Ovary (tissue), 9 donors: Measurements from ENCODE around the gene FARS2. TPM values are rescaled to one million over a fixed set of nuclear protein-coding genes. Genes with fewer than 3 reads are reported as not detected.
A peak's percentile ranks its signal among the peaks of the same experiment; 100 is the strongest.

Experiments used
- DNase-seq, 5 donors: peaks; one replicate each; pipeline ENCODE4 v3.0.0-alpha.2; 2019 to 2020
- H3K27ac ChIP-seq, 2 donors: fragments of 200-600 bp; one replicate each; pipeline versions ENCODE4 v1.5.1 to v1.8.0; 2019 to 2022
- H3K27me3 ChIP-seq: fragments of 200-600 bp; one replicate; pipeline ENCODE4 v1.8.0; 2022
- H3K36me3 ChIP-seq: fragments of 200-600 bp; sonication (generic); one replicate; pipeline ENCODE4 v1.5.1; 2019
- H3K4me1 ChIP-seq: one replicate; pipeline ENCODE4 v1.8.1; 2013; ENCODE audit warnings: mild to moderate bottlenecking, moderate library complexity; ENCODE audit not compliant: insufficient read depth
- H3K4me3 ChIP-seq: fragments of 200-600 bp; sonication (generic); one replicate; pipeline ENCODE4 v1.5.1; 2017
- H3K9me3 ChIP-seq, 2 donors: fragments of 200-600 bp in 1 of 2; sonication (generic) in 1 of 2; one replicate each; pipeline versions ENCODE4 v1.5.1 to v1.8.1; 2013 to 2019; ENCODE audit warnings: mild to moderate bottlenecking in 1 of 2, moderate library complexity in 1 of 2
- EP300 ChIP-seq: sonication (generic); formaldehyde crosslinking; IDR thresholded peaks from one replicate; pipeline ENCODE4 v1.6.1; 2017; ENCODE audit warnings: antibody characterized with exemption
- POLR2A ChIP-seq: fragments of 450-650 bp; IDR thresholded peaks from one replicate; pipeline ENCODE4 v1.6.1; 2017; ENCODE audit warnings: antibody characterized with exemption, mild to moderate bottlenecking, moderate library complexity
- WGBS, 3 donors: extraction: QIAGEN DNeasy Blood & Tissue Kit in 1 of 3; methylation state at CpG; one replicate each; pipeline versions ENCODE4 v1.1.5 to v1.1.7; 2013 to 2017; 5-methylcytosine and 5-hydroxymethylcytosine counted together
- intact Hi-C, 4 donors: fragments of 100-400 bp; cut with DNase I; formaldehyde crosslinking; loops; one replicate each; pipeline versions ENCODE4 v1.11.0 to v1.15.1; 2022 to 2023
- polyA plus RNA-seq, 2 donors: library from polyadenylated mRNA; stranded (reverse); fragments of 200-250 nt in 1 of 2; fragments of 350-450 nt in 1 of 2; fragmentation: Illumina TruSeq in 1 of 2; extraction: RNeasy Lipid Tissue Mini Kit (QIAGEN cat#74804) in 1 of 2; gene quantifications; one replicate each; pipeline ENCODE4 v1.2.3, GENCODE V29; 2013 to 2014
- total RNA-seq, 7 donors: library from RNA; depleted of rRNA in 2 of 7; stranded (reverse); fragments of >200 nt in 2 of 7; fragmentation: NEBNext Ultra II Directional in 3 of 7; extraction: Animal tissue kit (Norgen Biotek cat#: 25700) in 3 of 7; gene quantifications; one replicate each; pipeline versions ENCODE4 v1.1.0 to v1.2.4, GENCODE V29; 2016 to 2023
- TF ChIP-seq, protein P1 (sequence below), 3 donors: fragments of 450-650 bp in 2 of 3; fragments of 200-600 bp in 1 of 3; IDR thresholded peaks; one replicate each; pipeline versions ENCODE4 v1.5.1 to v1.8.0; 2016 to 2022; ENCODE audit warnings: antibody characterized with exemption in 3 of 3, mild to moderate bottlenecking in 1 of 3
- donor health status: DM: no; HTN: no; CAD: no; lungs with moderate emphysema.
- donor health status: DM: no; HTN: no; CAD: no.
- donor health status: Bipolar disorder and iron deficiency.
- donor health status: DM: yes; HTN: yes; CAD: no.
- donor health status: DM: no; HTN: no; CAD: no.
- donor health status: DM: yes; HTN: yes; CAD: no.

FARS2 gene
- total and polyA plus RNA-seq, 9 donors, result 9.2 to 17.5 (median 11.0) TPM

DNA sequence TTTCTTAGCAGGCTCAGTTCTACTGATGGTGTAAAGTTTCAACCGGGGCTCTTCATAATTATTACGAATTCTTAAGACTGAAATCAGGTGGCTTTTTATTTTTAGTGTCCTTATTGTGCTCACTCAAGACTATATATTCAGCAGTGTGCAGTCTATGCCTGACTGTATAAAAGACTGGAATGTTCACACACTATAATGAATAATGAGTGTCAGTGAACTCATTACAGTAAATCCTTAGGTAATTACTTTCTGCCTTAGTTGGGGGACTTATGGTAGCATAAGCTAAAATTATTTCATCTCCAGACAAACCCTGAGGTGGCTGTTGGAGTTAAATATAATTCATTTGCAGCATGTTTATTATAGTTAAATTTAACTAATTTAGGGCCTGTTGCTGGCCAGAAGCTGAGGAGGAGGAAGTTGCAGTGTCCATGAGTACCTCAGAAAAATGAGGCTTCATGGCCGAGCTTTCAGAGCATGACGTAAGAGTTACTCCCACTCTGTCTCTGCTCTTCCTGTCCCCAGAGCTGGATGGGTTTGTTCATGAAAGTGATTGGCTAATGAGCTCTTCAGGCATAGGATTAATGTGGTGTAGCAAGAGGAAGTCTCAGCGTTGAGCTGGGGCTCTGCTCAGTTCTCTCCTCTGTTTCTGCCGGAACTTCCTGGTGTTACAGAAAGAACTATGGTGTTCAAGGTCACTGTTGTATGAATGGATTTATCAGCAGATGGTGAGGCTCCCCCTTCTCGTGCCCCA is 409.7 kb downstream of the FARS2 start:
- Histone ChIP-seq H3K4me1 (peaks cover 2% of the 10 kb centered on the region), H3K36me3 (no peaks in the 10 kb centered on the region), H3K4me3 (no peak overlapping the region), H3K27ac (no peak overlapping the region), H3K27me3 (no peaks in the 10 kb centered on the region), H3K9me3 (no peaks in the 10 kb centered on the region)
- intact Hi-C loops, result no loop called here
- TF ChIP-seq, protein P1, sequence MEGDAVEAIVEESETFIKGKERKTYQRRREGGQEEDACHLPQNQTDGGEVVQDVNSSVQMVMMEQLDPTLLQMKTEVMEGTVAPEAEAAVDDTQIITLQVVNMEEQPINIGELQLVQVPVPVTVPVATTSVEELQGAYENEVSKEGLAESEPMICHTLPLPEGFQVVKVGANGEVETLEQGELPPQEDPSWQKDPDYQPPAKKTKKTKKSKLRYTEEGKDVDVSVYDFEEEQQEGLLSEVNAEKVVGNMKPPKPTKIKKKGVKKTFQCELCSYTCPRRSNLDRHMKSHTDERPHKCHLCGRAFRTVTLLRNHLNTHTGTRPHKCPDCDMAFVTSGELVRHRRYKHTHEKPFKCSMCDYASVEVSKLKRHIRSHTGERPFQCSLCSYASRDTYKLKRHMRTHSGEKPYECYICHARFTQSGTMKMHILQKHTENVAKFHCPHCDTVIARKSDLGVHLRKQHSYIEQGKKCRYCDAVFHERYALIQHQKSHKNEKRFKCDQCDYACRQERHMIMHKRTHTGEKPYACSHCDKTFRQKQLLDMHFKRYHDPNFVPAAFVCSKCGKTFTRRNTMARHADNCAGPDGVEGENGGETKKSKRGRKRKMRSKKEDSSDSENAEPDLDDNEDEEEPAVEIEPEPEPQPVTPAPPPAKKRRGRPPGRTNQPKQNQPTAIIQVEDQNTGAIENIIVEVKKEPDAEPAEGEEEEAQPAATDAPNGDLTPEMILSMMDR (IDR thresholded peaks at IDR 0.05), result no peak
- TF ChIP-seq POLR2A, result no peak
- TF ChIP-seq EP300, result no peak
- no peak for DNase-seq
- 36 to 51% (median 45%) methylated on average over 7 of the region's 7 CpGs for WGBS, 3 donors

DNA sequence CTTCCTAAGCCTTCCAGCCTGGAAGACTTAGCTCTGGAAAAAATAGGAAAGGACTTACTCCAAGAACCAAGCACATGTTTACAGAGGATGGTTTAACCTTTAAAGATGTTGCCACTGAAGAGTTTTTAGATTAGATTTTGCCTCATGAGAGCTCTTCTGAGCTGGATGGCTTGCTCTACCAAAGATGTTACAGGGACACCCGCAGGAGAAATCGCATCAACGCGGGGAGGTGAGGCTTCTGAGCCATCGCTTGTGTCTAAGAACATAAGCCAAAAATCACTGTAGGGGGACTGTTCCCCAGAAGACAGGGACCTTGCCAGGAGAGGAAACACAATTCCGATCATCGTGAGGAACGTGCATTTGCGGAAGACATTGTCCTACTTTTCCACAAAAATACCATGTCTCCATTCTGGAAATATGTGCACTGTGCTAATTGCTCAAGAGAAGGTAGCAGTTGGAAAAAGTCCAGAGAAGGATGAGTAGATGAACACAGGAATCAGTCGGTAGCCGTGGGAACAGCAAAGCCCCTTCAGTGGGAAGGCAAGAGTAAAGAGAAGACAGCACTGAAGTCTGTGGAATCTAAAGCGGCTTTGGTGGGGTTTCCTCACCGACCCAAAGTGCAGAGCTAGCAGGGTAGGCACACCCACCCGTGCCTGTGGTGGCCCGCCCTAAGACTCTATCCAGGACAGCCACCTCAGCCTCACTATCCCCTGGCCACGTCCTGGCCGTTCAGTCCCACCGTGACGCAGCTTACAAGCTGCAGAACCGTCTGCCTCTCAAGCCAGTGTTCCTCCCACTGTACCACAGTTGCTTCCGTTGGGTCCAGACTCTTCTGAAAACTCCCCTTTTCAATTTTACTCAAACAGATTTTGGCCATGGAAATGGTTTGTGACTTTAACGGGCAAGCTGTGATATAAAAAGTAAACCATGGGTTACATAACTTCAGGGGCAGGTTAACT is 410.6 kb downstream of the FARS2 start:
- H3K27ac ChIP-seq, result no peak overlapping the region
- H3K9me3 ChIP-seq, result no peaks in the 10 kb centered on the region
- intact Hi-C loops, result no loop called here
- TF ChIP-seq POLR2A, result no peak
- TF ChIP-seq EP300, result no peak
- TF ChIP-seq, protein P1 (IDR thresholded peaks at IDR 0.05), result no peak
- peaks cover 2% of the 10 kb centered on the region for H3K4me1 ChIP-seq
- H3K4me3 ChIP-seq, result no peak overlapping the region
- DNase-seq, result no peak
- H3K27me3 ChIP-seq, result no peaks in the 10 kb centered on the region
- H3K36me3 ChIP-seq, result no peaks in the 10 kb centered on the region
- WGBS, 3 donors, result 83 to 90% (median 88%) methylated on average over 22 of the region's 22 CpGs

DNA sequence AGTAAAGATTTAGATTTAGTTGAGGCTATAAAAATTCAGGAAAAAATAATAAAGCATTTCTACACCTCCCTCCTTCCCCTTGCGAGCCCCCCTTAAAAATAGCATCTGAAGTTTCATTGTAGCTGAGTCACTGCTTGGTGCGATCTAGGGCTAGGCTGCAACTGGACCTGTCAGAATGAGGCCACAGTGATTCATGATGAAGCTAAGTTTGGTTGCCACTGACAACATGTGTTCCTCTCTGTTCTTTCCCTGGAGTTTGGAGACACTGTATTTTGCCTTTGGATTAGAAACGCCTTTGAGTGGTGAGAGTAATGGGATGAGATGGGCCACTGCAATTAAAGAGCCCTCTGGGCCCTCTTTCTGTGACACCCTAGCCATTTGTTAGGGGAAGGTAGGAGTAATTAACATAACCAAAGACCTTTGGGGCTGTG is 411.3 kb downstream of the FARS2 start:
- Histone ChIP-seq H3K4me3 (no peak overlapping the region), H3K9me3 (no peaks in the 10 kb centered on the region), H3K27ac (no peak overlapping the region), H3K4me1 (peaks cover 2% of the 10 kb centered on the region), H3K27me3 (no peaks in the 10 kb centered on the region), H3K36me3 (no peaks in the 10 kb centered on the region)
- peak in 1 of 5 donors; percentile 29 for DNase-seq
- 33 to 86% (median 66%) methylated on average over 3 of the region's 3 CpGs for WGBS, 3 donors
- intact Hi-C loops, result no loop called here
- TF ChIP-seq EP300 (no peak), POLR2A (no peak)
- TF ChIP-seq, protein P1 (IDR thresholded peaks at IDR 0.05), result no peak

DNA sequence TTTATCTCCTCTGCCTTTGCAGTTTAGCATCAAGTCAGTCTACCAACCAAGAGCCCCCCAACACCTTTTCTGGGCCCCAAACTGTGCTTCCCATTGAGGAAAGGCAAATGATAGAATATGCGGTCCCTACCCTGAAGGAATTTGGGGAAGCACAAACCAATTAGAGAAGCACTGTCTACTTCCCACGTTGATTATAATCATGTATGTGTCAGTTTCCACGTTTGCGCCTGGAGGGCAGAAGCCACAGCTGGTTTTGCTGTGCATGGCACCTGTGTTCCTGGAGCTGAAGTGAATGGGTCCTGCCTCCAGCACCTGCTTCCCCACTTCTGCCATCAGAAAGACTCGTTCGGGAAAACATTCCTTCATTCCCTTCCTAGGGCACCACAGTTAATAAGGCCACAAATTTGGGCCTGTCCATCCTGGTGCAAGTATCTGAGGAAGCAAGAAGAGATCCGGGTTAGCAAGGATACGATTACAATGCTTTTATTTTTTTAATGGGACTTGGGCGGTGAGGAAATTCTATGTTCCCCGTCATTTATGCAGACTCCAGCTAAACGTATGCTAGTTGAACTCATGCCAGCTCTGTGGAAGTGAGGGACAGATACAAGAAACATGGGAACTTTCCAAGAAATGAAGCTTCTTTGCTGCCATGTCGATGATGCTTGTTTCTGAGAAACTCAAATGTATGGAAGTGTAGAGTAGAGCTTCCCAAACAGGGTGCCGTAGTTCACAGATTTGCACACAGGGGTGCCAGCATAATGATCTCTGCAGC is 411.9 kb downstream of the FARS2 start:
- Histone ChIP-seq H3K4me1 (peaks cover 2% of the 10 kb centered on the region), H3K27me3 (no peaks in the 10 kb centered on the region), H3K36me3 (no peaks in the 10 kb centered on the region), H3K9me3 (no peaks in the 10 kb centered on the region), H3K27ac (no peak overlapping the region), H3K4me3 (no peak overlapping the region)
- intact Hi-C loops, result no loop called here
- TF ChIP-seq POLR2A (no peak), EP300 (no peak)
- TF ChIP-seq, protein P1 (IDR thresholded peaks at IDR 0.05), result no peak
- 85 to 87% (median 86%) methylated on average over 13 of the region's 13 CpGs for WGBS, 3 donors
- DNase-seq, result no peak
